Measurements from ENCODE around the gene CHRNA5.
"Not testable (repeated sequence)": the region's sequence is repeated elsewhere in the genome, so short reads cannot be mapped to it uniquely, and the experiment has no call there.

CHRNA5 gene

GRCh38 chr15:78605680-78606079 is 40.4 kb downstream of the CHRNA5 start:
- H3K4me3 ChIP-seq (ENCODE audit: low read depth, low read length): no peak overlapping the region
- no peak for TF ChIP-seq CTCF (IDR thresholded peaks at IDR 0.05; ENCODE audit: low read depth, low read length)
- in situ Hi-C loops (cut with HindIII; ENCODE audit: low sequenced_read_pairs): no loop called here
- no peak for DNase-seq (ENCODE audit: low read depth, low spot score)

GRCh38 chr15:78609551-78609950 is 44.2 kb downstream of the CHRNA5 start:
- H3K4me3 ChIP-seq (ENCODE audit: low read depth, low read length); DNase-seq (ENCODE audit: low read depth, low spot score); in situ Hi-C loops (cut with HindIII; ENCODE audit: low sequenced_read_pairs): not testable (repeated sequence)

GRCh38 chr15:78614021-78614420 is 48.7 kb downstream of the CHRNA5 start:
- in situ Hi-C loops (cut with HindIII; ENCODE audit: low sequenced_read_pairs): no loop called here
- H3K4me3 ChIP-seq (ENCODE audit: low read depth, low read length): no peak overlapping the region
- no peak for TF ChIP-seq CTCF (IDR thresholded peaks at IDR 0.05; ENCODE audit: low read depth, low read length)
- DNase-seq (ENCODE audit: low read depth, low spot score): no peak

GRCh38 chr15:78615151-78615589 is 49.9 kb downstream of the CHRNA5 start:
- no peak for DNase-seq (ENCODE audit: low read depth, low spot score)
- no peak for TF ChIP-seq CTCF (IDR thresholded peaks at IDR 0.05; ENCODE audit: low read depth, low read length)
- no peak overlapping the region for H3K4me3 ChIP-seq (ENCODE audit: low read depth, low read length)
- in situ Hi-C loops (cut with HindIII; ENCODE audit: low sequenced_read_pairs): no loop called here

- no peak for TF ChIP-seq CTCF (IDR thresholded peaks at IDR 0.05; ENCODE audit: low read depth, low read length)
- in situ Hi-C loops (cut with HindIII; ENCODE audit: low sequenced_read_pairs): no loop called here
- H3K4me3 ChIP-seq (ENCODE audit: low read depth, low read length): no peak overlapping the region
- no peak for DNase-seq (ENCODE audit: low read depth, low spot score)
Observed at GRCh38 chr15:78616506-78616905, 51.2 kb downstream of the CHRNA5 start.

GRCh38 chr15:78617076-78617475 is 51.8 kb downstream of the CHRNA5 start:
- no peak for DNase-seq (ENCODE audit: low read depth, low spot score)
- no peak overlapping the region for H3K4me3 ChIP-seq (ENCODE audit: low read depth, low read length)
- no peak for TF ChIP-seq CTCF (IDR thresholded peaks at IDR 0.05; ENCODE audit: low read depth, low read length)
- in situ Hi-C loops (cut with HindIII; ENCODE audit: low sequenced_read_pairs): no loop called here

GRCh38 chr15:78617516-78617915 is 52.2 kb downstream of the CHRNA5 start:
- in situ Hi-C loops (cut with HindIII; ENCODE audit: low sequenced_read_pairs): no loop called here
- TF ChIP-seq CTCF (IDR thresholded peaks at IDR 0.05; ENCODE audit: low read depth, low read length): no peak
- no peak for DNase-seq (ENCODE audit: low read depth, low spot score)
- no peak overlapping the region for H3K4me3 ChIP-seq (ENCODE audit: low read depth, low read length)

Measured in astrocyte of the spinal cord (primary cell).